ENCODE measurements around the gene TXNDC8.

Gene TXNDC8

DNA sequence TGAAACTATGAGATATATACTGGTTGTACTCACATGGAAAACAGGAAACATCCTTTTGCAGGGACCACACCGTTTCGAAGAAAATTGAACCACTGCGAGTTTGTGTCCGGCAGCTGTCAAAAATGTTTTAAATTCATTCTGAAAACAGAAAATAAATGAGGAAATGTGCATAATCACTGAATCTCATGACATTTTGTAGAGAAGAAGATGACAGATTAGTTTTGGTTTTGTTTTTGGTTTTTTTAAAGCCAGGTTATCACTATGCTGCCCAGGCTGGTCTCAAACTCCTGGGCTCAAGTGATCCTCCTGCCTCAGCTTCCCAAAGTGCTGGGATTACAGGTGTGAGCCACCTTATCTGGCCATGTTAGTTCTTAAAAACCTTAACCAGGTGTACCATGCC lies 3.5 kb downstream of the TXNDC8 start:
- Histone ChIP-seq H3K4me2 (ENCODE audit: low read depth, low read length, poor library complexity, severe bottlenecking) (no peak overlapping the region), H3K79me2 (ENCODE audit: insufficient read depth, low read length) (no peaks in the 10 kb centered on the region), H3K36me3 (ENCODE audit: low read length) (no peaks in the 10 kb centered on the region), H3K9me2 (replicated peaks; ENCODE audit: insufficient read depth, low read length) (no peaks in the 10 kb centered on the region), H3K4me3 (ENCODE audit: insufficient read depth, low read length, poor library complexity, severe bottlenecking) (no peak overlapping the region), H3K27ac (ENCODE audit: low read depth, low read length) (no peak overlapping the region), H3F3A (ENCODE audit: insufficient read depth) (no peaks in the 10 kb centered on the region), H2AFZ (ENCODE audit: low read depth, low read length, severe bottlenecking) (no peak overlapping the region), H3K27me3 (ENCODE audit: low read length) (no peaks in the 10 kb centered on the region), H4K20me1 (ENCODE audit: low read depth, low read length) (no peaks in the 10 kb centered on the region), H3K9ac (ENCODE audit: low read length) (no peak overlapping the region), H3K9me3 (ENCODE audit: insufficient read depth, low read length) (no peaks in the 10 kb centered on the region)
- TF ChIP-seq EZH2phosphoT487 (conservative IDR thresholded peaks at IDR 0.05; ENCODE audit: low read length) = no peak
- TF ChIP-seq, protein P1, sequence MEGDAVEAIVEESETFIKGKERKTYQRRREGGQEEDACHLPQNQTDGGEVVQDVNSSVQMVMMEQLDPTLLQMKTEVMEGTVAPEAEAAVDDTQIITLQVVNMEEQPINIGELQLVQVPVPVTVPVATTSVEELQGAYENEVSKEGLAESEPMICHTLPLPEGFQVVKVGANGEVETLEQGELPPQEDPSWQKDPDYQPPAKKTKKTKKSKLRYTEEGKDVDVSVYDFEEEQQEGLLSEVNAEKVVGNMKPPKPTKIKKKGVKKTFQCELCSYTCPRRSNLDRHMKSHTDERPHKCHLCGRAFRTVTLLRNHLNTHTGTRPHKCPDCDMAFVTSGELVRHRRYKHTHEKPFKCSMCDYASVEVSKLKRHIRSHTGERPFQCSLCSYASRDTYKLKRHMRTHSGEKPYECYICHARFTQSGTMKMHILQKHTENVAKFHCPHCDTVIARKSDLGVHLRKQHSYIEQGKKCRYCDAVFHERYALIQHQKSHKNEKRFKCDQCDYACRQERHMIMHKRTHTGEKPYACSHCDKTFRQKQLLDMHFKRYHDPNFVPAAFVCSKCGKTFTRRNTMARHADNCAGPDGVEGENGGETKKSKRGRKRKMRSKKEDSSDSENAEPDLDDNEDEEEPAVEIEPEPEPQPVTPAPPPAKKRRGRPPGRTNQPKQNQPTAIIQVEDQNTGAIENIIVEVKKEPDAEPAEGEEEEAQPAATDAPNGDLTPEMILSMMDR (IDR thresholded peaks at IDR 0.05; ENCODE audit: insufficient read depth, low read length, poor library complexity, severe bottlenecking) = no peak

DNA sequence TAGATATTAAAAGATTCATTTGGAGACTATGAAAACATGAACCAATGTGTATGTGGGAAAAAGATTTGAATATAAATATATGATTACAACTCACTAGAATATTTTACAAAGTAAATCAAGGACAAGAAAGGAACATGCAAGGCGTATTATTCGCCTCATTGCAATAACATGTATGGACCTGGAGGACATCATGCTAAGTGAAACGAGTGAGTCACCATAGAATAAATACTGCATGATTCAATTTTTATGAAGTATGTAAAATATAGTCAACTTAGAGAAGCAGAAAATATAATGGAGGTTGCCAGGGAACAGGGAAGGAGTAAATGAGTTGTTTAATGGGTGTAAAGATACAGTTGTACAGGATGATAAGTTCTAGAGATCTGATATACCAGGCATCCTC lies 4.9 kb downstream of the TXNDC8 start:
- H3F3A ChIP-seq (ENCODE audit: insufficient read depth) = no peaks in the 10 kb centered on the region
- H3K4me3 ChIP-seq (ENCODE audit: insufficient read depth, low read length, poor library complexity, severe bottlenecking) = no peak overlapping the region
- H3K27me3 ChIP-seq (ENCODE audit: low read length) = no peaks in the 10 kb centered on the region
- H3K9me2 ChIP-seq (replicated peaks; ENCODE audit: insufficient read depth, low read length) = no peaks in the 10 kb centered on the region
- H4K20me1 ChIP-seq (ENCODE audit: low read depth, low read length) = no peaks in the 10 kb centered on the region
- no peaks in the 10 kb centered on the region for H3K9me3 ChIP-seq (ENCODE audit: insufficient read depth, low read length)
- H3K4me2 ChIP-seq (ENCODE audit: low read depth, low read length, poor library complexity, severe bottlenecking) = no peak overlapping the region
- H3K27ac ChIP-seq (ENCODE audit: low read depth, low read length) = no peak overlapping the region
- H3K79me2 ChIP-seq (ENCODE audit: insufficient read depth, low read length) = no peaks in the 10 kb centered on the region
- H3K9ac ChIP-seq (ENCODE audit: low read length) = no peak overlapping the region
- H3K36me3 ChIP-seq (ENCODE audit: low read length) = no peaks in the 10 kb centered on the region
- no peak overlapping the region for H2AFZ ChIP-seq (ENCODE audit: low read depth, low read length, severe bottlenecking)
- no peak for TF ChIP-seq EZH2phosphoT487 (conservative IDR thresholded peaks at IDR 0.05; ENCODE audit: low read length)
- TF ChIP-seq, protein P1 (IDR thresholded peaks at IDR 0.05; ENCODE audit: insufficient read depth, low read length, poor library complexity, severe bottlenecking) = no peak

DNA sequence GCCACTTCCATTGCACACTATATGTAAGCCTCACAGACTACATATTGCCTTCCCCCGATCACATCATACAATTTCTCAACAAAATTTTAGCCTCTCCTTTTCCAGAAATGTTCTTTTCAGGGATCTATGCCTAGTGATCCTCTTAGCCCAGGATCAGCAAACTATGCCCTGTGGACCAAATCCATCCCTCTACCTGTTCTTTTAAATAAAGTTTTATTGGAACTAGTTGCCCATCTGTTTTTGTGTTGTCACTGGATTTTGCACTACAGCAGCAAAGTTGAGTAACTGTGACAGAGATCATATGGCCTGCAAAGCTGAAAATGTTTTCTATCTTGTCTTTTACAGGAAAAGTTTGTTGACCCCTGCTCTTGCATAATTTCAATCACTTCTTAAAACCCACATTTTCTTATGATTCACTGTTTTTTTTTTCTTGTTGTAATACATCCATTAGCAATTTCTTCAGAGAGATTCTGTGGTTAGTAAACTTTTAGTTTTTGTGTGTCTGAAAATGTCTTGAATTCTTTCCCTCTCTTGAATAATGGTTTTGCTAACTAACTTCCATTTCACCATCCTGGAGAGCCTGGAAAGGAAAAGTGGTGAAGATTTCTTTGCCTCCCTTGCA lies 7.1 kb downstream of the TXNDC8 start:
- Histone ChIP-seq H3K27ac (ENCODE audit: low read depth, low read length) (no peak overlapping the region), H3K9me2 (replicated peaks; ENCODE audit: insufficient read depth, low read length) (no peaks in the 10 kb centered on the region), H3K79me2 (ENCODE audit: insufficient read depth, low read length) (no peaks in the 10 kb centered on the region), H3K27me3 (ENCODE audit: low read length) (no peaks in the 10 kb centered on the region), H3K9me3 (ENCODE audit: insufficient read depth, low read length) (no peaks in the 10 kb centered on the region), H2AFZ (ENCODE audit: low read depth, low read length, severe bottlenecking) (no peak overlapping the region), H3K36me3 (ENCODE audit: low read length) (no peaks in the 10 kb centered on the region), H3K4me3 (ENCODE audit: insufficient read depth, low read length, poor library complexity, severe bottlenecking) (no peak overlapping the region), H4K20me1 (ENCODE audit: low read depth, low read length) (no peaks in the 10 kb centered on the region), H3K9ac (ENCODE audit: low read length) (no peak overlapping the region), H3K4me2 (ENCODE audit: low read depth, low read length, poor library complexity, severe bottlenecking) (no peak overlapping the region), H3F3A (ENCODE audit: insufficient read depth) (no peaks in the 10 kb centered on the region)
- TF ChIP-seq, protein P1 (IDR thresholded peaks at IDR 0.05; ENCODE audit: insufficient read depth, low read length, poor library complexity, severe bottlenecking) = no peak
- TF ChIP-seq EZH2phosphoT487 (conservative IDR thresholded peaks at IDR 0.05; ENCODE audit: low read length) = no peak
